22Rv1 (cell line): ENCODE results near the gene C1orf146.

Experiments
- ZFX ChIP-seq: fragments of 450-650 bp; IDR thresholded peaks from 2 replicates; pipeline ENCODE4 v1.6.1; 2017; ENCODE audit warnings: antibody characterized with exemption, borderline replicate concordance
- TF ChIP-seq, protein P1 (sequence below): fragments of 450-650 bp; IDR thresholded peaks from 2 replicates; pipeline ENCODE4 v1.5.1; 2017; ENCODE audit warnings: mild to moderate bottlenecking

DNA sequence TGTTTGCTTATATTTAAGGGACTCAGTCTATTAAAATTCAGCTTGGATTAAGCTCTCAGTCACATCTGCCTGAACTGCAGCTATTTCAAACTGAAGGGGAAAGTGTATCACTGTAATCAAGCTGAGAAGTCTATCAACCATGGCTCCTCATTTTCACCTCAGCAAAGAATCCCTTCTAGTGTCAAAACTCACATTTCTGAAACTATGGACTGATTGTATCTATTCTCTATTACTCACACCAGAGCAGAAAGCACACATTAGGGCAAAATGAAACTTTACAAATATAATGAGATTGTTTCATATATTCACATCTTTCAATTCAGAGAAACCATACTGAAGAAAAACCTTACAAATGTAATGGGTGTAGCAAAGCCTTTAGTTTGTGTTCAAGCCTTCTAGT is 14.6 kb upstream of the C1orf146 start:
- TF ChIP-seq, protein P1, sequence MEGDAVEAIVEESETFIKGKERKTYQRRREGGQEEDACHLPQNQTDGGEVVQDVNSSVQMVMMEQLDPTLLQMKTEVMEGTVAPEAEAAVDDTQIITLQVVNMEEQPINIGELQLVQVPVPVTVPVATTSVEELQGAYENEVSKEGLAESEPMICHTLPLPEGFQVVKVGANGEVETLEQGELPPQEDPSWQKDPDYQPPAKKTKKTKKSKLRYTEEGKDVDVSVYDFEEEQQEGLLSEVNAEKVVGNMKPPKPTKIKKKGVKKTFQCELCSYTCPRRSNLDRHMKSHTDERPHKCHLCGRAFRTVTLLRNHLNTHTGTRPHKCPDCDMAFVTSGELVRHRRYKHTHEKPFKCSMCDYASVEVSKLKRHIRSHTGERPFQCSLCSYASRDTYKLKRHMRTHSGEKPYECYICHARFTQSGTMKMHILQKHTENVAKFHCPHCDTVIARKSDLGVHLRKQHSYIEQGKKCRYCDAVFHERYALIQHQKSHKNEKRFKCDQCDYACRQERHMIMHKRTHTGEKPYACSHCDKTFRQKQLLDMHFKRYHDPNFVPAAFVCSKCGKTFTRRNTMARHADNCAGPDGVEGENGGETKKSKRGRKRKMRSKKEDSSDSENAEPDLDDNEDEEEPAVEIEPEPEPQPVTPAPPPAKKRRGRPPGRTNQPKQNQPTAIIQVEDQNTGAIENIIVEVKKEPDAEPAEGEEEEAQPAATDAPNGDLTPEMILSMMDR, result no peak
- no peak for TF ChIP-seq ZFX
